GM12801 (cell line): Measurements from ENCODE around the gene PEPD.

ENCODE experiments used
- TF ChIP-seq, protein P1 (sequence below): IDR thresholded peaks from one replicate; pipeline ENCODE4 v1.5.1; 2011; ENCODE audit warnings: control low read depth; ENCODE audit not compliant: insufficient read length; ENCODE audit errors: extremely low read depth

PEPD gene

DNA sequence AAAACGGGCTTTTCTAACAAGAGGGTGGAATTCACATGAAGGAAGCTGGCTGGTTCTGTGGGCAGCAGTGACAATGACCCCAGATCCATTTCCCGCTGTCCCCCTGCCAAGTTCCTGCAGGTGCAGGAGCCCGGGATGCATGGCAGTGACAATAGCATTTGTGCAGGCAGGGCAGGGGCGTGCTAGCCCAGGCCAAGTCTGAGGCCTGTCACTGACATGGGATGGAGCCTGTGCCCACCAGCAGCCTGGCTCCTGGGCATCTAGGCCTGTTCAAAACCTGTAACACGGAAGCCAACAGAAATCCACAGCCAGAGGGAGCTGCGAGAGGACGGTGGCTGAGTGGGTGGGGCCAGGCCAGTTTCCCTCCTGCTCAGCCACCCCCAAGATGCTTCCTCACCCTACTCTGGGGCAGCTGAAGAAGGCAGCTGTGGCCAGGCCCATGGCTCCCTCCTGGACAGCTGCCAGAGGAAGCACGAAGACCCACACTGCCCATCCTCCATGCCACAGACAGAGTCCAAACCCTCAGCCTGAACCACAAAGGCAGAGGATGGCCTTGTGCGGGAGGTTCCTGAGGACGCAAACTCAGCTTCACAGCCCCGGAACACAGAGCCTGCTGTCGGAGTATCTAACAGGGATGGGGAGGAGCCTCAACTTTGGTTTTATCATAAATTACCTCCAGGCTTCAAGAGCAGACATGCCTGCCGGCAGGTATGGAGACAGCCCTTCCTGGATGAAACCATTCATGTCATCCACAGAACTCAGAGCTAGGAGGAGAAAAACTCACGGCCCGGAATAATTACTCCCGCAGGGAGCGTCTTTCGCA is 74.0 kb downstream of the PEPD start:
- TF ChIP-seq, protein P1, sequence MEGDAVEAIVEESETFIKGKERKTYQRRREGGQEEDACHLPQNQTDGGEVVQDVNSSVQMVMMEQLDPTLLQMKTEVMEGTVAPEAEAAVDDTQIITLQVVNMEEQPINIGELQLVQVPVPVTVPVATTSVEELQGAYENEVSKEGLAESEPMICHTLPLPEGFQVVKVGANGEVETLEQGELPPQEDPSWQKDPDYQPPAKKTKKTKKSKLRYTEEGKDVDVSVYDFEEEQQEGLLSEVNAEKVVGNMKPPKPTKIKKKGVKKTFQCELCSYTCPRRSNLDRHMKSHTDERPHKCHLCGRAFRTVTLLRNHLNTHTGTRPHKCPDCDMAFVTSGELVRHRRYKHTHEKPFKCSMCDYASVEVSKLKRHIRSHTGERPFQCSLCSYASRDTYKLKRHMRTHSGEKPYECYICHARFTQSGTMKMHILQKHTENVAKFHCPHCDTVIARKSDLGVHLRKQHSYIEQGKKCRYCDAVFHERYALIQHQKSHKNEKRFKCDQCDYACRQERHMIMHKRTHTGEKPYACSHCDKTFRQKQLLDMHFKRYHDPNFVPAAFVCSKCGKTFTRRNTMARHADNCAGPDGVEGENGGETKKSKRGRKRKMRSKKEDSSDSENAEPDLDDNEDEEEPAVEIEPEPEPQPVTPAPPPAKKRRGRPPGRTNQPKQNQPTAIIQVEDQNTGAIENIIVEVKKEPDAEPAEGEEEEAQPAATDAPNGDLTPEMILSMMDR = no peak

DNA sequence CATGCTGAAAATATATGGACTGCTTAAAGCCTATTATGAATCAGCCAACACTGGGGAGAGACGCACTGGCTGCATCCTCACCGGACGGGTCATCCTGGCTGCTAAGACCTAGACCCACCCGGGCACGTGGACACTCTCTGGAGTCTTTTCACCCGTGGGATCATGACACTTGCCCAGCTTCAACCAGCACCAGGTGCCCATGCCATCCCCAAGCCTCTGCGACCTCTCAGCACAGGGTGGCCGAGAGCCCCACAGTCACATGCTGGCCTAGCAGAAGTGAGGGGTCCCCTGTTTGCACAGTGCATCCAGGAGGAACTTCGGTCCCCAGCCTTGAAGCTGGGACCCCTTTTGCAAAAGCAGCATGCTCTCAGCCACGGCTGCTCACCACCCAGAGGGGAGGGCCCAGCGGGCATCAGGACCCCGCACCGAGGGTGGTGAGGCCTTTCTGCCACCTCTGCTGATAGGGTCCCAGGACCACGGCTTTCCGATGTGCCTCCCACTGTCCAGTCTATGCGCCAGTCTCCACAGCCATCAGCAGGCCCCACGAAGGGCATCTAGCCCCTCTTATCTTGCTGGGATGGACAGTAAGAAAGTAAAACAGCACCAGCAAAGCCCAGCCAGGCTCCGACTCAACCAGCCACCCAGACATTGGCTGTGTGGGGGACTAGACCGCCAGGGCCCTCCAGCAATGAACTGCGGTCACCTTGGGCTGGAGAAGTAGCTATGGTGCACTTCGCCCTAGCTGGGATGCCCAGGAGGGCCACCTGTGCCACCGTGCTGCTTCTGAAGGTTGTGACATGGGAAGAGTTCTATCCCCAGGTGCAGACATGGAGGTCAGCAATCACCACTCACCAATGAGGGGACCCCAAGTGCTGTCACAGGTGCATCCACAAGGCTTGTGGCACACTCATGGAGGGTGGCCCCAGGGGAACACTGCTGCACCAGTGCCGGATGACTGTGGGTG is 75.0 kb downstream of the PEPD start:
- TF ChIP-seq, protein P1 = no peak

DNA sequence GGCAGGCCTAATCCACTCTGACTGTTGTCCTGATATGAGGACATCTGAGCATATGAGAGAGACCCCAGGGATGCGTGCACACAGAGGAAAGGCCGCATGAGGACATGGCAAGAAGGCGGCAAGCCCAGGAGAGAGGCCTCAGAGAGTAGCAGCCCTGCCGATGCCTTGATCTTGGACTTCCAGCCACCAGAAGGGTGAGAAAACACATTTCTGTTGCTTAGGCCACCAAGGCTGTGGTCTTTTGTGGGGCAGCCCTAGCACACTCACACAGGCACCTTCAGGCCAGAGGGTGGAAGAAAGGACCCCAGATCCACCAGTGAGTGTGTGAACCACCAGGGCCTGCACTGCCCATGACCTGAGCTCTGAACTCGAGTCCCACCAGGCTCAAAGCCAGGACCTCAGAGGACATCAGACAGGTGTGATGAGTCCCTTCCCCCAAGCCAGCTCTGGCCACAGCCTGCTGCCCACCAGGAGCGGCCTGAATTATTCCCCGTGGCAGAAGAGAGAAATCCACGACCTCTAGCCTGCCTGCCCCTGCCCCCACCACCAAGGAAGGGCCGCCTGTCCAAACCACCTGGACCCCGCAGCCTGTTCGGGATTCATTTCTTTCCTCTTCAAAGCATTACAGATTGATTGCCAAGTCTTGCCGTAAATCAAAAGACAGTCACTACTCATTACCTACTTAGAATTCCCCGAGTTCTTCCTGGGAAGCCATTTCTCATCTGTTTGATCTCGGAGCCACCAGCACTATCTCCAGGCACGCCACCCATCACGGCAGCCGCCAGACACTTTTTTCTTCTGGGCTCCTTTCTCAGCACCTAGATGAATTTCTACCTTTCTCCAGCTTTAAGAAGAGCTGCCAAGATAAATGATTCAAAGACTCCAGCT is 75.9 kb downstream of the PEPD start:
- TF ChIP-seq, protein P1 = no peak

DNA sequence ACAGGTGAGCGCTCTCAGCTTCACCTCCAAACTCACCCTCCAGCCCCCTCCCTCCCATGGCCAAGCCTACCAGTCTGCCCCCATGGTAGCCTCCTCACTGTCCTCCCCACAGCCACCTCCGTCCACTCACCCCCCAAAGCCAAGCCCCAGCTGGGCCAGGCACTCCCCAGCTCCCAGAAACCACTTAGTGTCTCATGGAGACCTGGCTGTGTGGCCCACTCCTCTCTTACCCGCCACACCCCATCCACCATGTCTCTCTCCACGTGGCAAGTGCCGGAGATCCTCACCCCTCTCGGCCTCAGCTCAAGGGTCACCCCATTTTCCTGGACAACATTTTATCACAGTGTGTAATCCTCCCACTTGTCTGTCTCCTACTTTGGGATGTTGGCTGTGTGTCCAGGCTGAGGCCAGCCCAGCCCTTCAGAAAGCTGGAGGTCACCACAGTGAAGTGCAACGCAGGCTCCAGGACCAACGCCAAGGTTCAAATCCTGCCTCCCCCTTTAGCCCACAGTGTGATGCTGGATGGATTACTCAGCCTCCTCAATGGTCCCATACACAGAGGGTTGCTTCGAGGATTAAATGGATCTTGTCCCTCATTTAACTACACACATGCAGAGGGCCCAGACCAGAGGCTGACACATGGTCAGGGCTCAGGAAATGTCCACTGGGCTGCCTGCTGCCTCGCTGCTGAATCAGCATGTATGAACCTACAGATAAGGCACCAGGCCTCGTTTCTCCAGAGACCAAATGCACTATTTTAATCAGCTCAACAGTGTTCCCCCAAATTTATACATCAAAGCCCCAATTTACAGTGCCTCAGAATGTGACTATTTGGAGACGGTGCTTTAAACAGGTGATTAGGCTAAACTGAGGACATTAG is 76.8 kb downstream of the PEPD start:
- TF ChIP-seq, protein P1 = no peak

DNA sequence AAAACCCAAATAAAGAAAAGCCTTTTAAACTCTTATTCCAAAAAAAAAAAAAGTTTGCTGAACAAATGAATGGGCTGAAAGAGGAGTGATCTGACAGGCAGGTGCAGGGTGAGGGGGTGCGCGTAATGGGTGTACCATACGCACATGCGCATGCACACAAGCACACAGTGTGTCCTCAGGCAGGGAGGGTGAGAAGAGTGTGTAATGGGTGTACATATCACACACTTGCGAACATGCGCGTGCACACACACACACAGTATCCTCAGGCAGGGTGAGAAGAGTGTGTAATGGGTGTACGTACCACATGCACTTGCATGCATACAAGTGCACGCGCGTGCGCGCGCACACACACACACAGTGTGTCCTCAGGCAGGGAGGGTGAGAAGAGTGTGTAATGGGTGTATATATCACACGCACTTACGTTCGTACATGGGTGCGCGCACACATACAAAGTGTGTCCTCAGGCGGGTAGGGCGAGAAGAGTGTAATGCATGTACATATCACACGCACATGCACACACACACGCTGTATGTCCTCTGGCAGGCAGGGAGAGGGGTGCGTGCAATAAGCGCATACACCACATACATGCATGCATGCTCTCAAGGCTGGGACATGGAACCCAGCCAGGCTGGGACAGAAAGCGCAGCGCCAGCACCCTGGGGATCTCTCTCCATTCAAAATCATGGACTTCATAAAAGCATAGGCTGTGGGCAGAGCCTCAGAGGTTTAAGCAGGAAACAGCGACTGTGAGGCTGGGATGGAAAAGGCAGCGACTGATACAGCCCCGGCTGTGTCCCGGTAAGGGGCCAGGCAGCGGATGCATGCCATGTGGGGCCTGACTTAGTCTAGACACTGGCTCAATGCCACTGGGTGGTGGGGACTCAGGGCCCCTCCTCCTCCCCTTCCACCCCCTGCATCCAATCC is 77.7 kb downstream of the PEPD start:
- TF ChIP-seq, protein P1 = no peak

DNA sequence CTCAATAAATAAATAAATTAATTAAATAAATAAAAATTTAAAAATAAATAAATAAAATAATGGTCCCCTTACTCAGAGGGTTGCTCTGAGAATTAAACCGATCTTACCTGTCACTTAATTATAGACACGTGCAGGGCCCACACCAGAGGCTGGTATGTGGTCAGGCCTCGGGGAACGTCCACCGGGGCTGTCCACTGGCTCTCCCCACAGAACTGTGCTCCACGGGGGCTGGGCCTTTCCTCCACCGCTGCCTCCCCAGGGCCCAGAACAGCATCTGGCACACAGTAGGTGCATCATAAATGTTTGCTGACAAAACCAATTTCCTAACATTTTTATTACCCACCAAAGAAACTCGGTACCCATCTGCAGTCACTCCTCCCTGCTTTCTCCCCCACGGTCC is 78.9 kb downstream of the PEPD start:
- TF ChIP-seq, protein P1 = no peak
